GM15510 (cell line): Measurements from ENCODE around the gene RNF213.

Source experiments
- POLR2A ChIP-seq: IDR thresholded peaks from 3 replicates; pipeline ENCODE4 v1.6.1; 2011; ENCODE audit warnings: borderline replicate concordance; ENCODE audit not compliant: insufficient read length; ENCODE audit errors: extremely low read depth

RNF213 gene

DNA sequence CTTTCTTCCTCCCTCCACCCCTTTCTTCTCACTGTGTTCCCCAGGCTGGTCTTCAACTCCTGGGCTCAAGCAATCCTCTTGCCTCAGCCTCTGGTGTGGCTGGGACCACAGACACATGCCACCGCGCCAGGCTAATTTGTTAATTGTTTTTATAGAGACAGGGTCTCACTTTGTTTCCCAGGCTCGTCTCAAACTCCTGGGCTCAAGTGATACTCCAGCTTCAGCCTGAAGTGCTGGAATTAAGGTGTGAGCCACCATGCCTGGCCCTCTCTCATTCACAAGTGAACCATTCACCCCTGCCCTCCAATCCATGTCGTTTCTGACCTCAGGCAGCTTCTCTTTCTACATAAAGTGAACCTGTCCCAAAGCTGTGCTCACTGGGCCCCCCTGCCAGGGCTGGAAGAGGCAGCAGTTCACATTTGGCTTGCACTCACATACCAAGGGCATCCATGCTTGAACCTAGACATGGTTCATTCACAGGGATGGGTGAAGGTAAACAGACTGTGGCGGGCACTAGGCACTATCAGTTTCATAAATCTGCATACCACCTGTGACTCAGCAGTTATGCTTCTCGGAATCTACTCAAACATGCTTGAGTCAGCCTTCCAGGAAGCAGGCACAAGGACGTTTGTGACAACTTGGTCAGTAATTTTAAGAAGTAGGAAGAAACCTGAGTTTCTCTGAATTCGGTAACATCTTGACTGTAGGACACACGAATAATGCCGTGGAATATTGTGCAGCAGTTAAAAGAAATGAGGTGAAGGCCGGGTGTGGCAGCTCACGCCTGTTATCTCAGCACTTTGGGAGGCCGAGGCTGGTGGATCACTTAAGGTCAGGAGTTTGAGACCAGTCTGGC lies 6.0 kb upstream of the RNF213 start:
- TF ChIP-seq POLR2A, result no peak

DNA sequence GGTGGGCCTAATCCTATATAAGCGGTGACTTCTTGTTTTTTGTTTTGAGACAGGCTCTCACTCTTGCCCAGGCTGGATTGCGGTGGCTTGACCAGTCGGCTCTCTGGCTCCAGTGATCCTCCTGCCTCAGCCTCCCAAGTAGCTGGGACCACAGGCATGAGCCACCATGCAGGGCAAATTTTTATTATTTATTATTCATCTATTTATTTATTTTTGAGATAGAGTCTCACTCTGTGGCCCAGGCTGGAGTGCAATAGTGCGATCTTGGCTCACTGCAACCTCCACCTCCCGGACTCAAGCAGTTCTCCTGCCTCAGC lies 4.7 kb upstream of the RNF213 start:
- TF ChIP-seq POLR2A, result no peak

DNA sequence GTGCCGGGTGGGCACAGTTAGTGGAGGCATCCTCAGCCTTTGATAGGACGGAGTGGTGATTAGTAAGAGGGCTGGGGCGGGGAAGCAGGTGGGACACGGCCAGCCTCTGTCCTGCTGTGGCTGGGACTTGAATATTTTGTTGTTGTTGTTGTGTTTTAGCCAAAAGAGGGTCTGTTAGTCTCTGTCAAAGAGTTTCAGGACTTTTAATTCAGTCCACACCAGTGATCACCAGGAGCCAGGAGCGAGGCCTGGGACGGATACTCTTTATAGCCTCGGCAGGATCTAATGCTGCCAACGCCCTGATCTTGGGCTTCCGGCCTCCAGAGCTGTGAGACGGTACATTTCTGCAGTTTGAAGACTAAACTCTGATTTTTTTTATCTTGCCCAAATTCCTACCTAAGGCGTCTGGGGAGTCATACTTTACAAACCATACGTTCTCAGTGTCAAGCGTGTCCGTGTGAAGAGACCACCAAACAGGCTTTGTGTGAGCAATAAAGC lies 2.9 kb upstream of the RNF213 start:
- TF ChIP-seq POLR2A, result no peak

DNA sequence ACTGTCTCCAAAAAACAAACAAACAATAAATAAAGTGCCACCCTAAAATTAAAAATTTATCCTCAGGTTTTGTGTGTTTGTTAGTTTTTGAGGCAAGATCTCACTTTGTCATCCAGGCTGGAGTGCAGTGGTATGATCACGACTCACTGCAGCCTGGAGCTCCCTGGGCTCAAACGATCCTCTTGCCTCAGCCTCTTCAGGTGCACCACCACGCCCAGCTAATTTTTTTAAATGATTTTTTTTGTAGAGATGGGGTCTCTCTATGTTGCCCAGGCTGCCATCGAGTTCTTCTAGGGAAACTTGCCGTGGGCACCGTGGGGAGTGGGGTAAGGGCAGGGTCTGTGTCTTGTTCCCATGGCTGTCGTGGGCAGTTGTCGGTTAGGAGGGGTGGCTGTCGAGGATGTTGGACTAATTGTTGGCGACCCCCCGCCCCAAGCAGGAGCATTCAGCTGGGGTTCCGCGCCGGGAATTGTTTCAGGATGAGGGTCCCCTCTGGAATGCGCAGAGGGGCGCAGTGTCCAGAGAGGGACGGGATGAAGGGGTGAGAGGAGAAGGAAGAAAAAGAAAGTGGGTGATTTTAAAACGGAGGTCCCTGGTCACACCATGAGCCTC lies 1.1 kb upstream of the RNF213 start:
- no peak for TF ChIP-seq POLR2A

DNA sequence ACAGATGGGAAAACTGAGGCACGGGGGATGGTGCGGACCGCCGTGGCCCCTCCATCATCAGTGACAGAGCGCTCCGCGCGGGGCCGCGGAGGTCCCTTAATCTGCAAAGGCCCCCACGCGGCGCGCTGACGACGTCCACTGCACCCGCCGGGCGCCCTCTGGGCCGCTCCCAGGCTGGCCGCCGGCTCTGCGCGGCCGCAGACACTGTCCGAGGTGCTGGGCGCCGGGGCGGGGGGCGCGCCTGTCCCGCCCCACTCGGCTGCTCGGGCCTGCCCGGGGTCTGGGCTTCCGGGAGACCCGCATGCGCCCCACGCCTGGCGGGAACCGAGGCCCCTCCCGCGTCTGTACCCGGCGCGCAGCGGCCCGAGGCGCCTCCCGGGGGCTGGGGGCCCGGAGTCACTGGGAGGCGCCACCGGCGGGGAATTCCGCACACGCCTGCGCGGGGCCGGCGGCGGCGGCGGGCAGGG lies 550 bp upstream of the RNF213 start:
- peak; percentile 57 for TF ChIP-seq POLR2A

DNA sequence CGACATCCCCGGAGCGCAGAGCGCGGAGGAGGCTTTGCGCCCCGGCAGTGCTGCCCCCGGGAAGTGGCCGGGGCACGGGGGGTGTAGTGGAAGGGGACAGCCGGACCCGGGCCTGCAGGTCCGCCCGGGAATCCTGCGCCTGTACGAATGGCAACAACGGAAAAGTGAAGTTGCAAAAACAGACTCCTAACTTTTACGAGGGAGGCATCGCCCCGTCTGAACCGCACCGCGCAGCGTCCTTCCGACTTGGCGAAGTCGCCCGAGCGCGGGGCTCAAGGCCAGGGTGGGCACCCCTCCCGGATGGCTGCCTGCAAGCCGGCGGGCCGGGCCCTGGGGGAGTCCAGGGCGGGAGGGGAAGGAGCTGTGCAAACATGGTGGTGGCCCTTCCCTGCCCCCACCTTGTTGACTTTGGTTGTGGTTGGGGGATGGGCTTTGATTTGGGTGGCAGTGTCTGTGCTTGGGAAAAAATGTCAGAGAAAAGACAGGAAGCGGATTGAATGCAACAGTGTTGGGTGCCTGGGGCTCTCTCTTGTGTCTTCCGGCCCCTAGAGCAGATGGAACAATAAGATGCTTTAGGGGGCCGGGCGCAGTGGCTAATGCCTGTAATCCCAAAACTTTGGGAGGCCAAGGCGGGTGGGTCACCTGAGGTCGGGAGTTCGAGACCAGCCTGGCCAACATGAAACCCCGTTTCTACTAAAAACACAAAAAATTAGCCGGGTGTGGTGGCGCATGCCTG lies 675 bp downstream of the RNF213 start:
- no peak for TF ChIP-seq POLR2A

DNA sequence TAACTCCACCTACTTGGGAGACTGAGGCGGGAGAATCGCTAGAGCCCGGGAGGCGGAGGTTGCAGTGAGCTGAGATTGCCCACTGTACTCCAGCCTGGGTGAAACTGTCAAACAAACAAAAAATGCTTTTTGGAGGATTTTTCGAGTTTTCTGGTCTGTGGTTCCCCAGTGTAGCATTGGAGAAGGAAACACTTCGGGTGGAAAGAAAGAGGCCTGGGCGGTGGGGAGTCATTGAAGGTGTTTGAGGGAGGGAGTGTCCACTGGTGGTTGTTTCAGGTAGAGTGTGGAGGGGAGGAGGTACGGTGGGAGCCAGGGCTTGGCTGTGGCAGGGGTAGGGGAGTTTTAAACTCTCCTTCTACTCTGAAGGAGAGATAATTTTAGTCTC lies 1.2 kb downstream of the RNF213 start:
- no peak for TF ChIP-seq POLR2A

DNA sequence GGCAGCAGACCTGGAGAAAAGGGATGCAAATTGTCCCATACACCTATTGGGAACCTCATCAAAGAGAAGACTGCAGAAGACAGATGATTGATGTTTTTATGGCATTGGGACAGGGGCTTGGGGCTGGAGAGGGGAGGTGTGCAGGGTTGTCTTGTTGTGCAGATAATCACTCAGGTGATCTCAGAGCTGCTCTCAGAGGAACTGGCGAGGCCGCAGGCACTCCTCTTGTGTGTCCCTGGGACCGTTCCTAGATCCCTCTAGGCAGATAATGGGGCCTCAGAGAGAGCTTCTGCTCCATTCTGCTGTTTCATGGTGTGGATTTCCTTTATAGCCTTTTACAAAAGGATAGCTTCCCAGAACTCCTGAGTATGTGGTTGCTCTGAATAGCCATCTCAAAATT lies 1.6 kb downstream of the RNF213 start:
- TF ChIP-seq POLR2A, result no peak

DNA sequence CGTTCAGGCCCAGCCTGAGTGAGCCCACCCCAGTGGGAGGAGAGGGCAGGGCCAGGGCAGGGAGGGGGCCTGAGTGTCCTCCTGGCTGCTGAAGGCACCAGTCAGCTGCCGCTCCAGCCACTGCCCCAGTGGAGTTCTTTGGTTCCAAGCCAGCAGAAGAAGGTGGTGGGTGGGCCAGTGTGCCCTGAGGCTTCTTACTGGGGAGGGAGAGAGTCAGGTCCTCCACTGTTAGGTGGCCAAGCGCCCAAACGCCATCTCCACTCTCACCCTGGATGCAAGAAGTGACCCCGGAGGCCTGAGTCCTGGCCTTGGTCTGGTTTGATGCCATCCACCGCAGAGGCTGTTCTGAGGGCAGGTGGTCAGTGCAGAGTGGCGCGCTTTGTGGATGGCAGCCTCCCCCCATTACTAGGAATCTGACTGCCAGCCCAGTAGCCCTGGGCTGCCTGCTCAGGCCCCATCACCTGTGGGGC lies 2.2 kb downstream of the RNF213 start:
- TF ChIP-seq POLR2A, result no peak

DNA sequence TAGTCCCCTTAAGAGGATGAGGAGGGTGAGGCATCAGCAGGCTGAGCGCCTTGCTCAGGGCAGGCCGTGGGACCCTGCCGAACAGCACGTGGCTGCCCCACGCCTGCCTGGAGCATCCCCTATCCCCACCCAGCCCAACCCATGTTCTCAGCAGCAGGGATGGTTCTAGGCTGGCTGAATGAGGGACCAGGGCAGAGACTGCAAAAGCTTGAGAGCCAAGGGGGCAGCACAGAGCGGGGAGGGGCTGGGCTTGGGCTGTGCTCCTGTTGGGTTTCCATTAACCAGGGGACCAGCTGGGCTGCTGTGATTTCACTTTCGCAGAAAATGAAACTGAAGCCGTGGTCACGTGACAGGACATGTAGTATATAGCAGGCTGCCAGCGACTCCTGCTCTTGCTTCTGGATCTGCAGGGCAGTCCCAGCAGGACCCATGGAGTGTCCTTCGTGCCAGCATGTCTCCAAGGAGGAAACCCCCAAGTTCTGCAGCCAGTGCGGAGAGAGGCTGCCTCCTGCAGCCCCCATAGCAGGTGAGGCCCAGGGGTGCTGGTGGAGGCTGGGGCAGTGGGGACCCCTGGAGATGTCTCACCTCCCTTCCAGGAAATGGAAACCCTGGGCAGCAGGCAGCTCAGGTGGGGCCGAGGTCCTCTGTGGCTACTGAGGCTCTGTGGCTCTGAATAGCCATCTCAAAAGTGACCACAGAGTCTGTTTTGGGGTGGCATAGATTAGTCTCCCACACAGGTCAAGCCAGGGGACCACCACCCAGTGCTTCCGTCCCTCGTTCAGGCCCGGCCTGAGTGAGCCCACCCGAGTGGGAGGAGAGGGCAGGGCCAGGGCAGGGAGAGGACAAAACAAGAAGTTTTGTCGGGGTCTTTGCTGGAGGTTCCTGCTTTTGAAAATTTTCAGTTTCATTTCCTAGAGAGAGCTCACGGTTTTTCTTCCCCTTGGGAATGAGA lies 2.9 kb downstream of the RNF213 start:
- TF ChIP-seq POLR2A, result peak; percentile 98

DNA sequence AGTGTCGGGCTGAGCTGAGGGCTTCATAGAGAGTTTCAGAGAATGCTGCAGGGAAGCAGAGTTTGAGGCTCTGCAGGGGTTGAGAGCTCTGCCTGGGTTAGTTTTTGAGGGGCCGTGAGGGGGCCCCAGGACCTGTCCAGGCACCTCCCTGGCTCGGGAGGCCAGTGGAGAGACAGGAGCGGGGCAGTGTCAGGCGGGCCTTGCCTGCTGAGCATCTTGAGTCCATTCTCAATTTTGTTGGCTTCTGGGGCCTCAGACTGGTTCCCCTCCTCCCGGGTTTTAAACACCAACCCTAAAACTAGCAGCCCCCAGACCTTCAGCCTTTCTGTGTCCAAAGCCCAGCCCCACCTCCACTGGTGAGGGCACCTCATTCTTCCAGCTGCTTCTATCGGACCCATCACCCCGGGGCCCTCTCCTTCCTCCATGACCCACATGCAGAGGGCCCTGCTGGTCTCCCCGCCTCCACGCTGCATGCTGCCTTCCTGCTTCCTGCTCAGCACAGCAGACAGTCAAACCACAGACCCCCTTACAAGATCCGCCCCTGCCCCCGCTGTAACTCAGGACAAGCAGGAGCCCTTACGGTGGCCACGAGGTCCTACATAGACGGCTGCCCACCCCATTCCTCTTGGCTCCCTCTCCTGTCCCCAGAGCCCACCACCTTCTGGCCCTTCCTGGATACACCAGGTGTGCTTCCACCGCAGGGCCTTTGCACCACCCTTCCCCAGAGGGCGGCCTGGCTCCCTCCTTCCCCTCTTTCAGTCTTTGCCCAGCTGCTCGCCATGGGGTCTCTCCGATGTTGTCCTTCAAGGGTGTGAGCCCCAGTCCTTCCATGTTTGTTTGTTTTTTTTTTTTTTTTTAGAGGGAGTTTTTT lies 3.8 kb downstream of the RNF213 start:
- no peak for TF ChIP-seq POLR2A

DNA sequence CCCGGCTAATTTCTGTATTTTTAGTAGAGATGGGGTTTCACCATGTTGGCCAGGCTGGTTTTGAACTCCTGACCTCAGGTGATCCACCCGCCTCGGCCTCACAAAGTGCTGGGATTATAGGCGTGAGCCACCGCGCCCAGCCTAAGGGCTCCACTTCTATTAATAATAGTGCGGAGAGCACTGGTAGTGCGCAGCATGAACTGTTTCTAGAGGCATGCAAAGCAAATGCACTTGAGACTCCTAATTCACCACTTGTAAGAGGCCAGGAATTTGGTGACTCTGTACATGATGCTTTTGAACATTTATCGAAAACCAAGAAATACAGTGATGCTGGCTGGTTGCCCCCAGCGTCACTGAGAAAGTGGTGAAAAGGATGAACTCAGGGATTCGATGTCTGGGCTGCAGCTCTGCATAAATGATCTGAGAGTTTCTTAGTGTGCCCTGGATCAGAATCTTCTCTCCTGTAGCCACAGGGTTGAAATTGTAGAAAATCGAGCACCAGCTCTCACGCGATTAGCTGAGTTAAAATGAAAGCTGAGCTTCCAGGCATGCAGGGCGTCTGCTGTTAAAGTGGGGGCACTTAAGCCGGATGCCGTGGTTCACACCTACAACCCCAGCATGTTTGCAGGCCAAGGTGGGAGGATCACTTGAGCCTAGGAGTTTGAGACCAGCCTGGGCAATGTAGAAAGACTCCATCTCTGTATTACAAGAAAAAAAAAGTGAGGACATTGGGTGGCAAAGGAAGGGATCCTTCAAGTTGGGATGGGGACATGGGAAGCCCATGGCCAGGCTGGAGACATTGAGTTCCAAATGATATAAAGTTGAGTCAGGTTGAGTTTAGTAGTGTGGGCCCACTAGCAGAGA lies 4.8 kb downstream of the RNF213 start:
- TF ChIP-seq POLR2A, result no peak
